ENCODE results near the gene LRBA.

- TF ChIP-seq MAZ (IDR thresholded peaks at IDR 0.05; ENCODE audit: borderline replicate concordance, low read depth, low read length) (no peak), CTCF (conservative IDR thresholded peaks at IDR 0.05; ENCODE audit: low read depth, low read length) (no peak), CHD1 (IDR thresholded peaks at IDR 0.05; ENCODE audit: low read depth, low read length) (no peak), RFX5 (IDR thresholded peaks at IDR 0.05; ENCODE audit: low read depth, low read length) (no peak), RAD21 (IDR thresholded peaks at IDR 0.05; ENCODE audit: low read length) (no peak)
- TF ChIP-seq, protein P1, sequence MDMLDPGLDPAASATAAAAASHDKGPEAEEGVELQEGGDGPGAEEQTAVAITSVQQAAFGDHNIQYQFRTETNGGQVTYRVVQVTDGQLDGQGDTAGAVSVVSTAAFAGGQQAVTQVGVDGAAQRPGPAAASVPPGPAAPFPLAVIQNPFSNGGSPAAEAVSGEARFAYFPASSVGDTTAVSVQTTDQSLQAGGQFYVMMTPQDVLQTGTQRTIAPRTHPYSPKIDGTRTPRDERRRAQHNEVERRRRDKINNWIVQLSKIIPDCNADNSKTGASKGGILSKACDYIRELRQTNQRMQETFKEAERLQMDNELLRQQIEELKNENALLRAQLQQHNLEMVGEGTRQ (IDR thresholded peaks at IDR 0.05; ENCODE audit: low read depth, low read length): no peak
Measured at GRCh38 chr4:150305995-150306394, 709.1 kb downstream of the LRBA start.
